RKO (cell line): ENCODE results near the gene TMEM120B.

Experiments
- DNase-seq: peaks from one replicate; pipeline ENCODE4 v3.0.0-alpha.2; 2016; ENCODE audit warnings: low spot score

The TMEM120B gene

GRCh38 chr12:121792607-121793439 lies 80.3 kb downstream of the TMEM120B start:
- DNase-seq: no peak

- peak; percentile 76 for DNase-seq
Measured at GRCh38 chr12:121793440-121793837, 80.9 kb downstream of the TMEM120B start, which contains the start of gene RHOF. Gene RHOF, minus strand, starts transcription at chr12:121793688. Its CDS starts 55 bp downstream, at chr12:121793633.

GRCh38 chr12:121793838-121794533 lies 81.4 kb downstream of the TMEM120B start:
- DNase-seq: peak; percentile 96

GRCh38 chr12:121794534-121795033 lies 82.0 kb downstream of the TMEM120B start:
- no peak for DNase-seq

- DNase-seq: peak; percentile 86
Measured at GRCh38 chr12:121795034-121795968, 82.7 kb downstream of the TMEM120B start.

- DNase-seq: peak; percentile 96
Measured at GRCh38 chr12:121796855-121797751, 84.6 kb downstream of the TMEM120B start.

- DNase-seq: no peak
Measured at GRCh38 chr12:121797937-121798786, 85.6 kb downstream of the TMEM120B start.

GRCh38 chr12:121798787-121799155 lies 86.2 kb downstream of the TMEM120B start:
- DNase-seq: no peak

GRCh38 chr12:121799156-121799841 lies 86.7 kb downstream of the TMEM120B start:
- peak; percentile 88 for DNase-seq

GRCh38 chr12:121799842-121800693 lies 87.5 kb downstream of the TMEM120B start:
- peak; percentile 88 for DNase-seq

- peak; percentile 73 for DNase-seq
Measured at GRCh38 chr12:121800694-121801594, 88.4 kb downstream of the TMEM120B start.

GRCh38 chr12:121801595-121802484 lies 89.3 kb downstream of the TMEM120B start:
- peak; percentile 78 for DNase-seq

GRCh38 chr12:121802485-121802842 lies 89.9 kb downstream of the TMEM120B start:
- DNase-seq: no peak

- DNase-seq: peak; percentile 97
Measured at GRCh38 chr12:121802843-121803698, 90.5 kb downstream of the TMEM120B start.

- peak; percentile 72 for DNase-seq
Measured at GRCh38 chr12:121803861-121804416, 91.4 kb downstream of the TMEM120B start, which contains the start of gene SETD1B. Gene SETD1B, plus strand, starts transcription at chr12:121804009. Its CDS starts 729 bp downstream, at chr12:121804738.
